GM21737 (cell line): Measurements from ENCODE around the gene DNAAF3.
"Not testable (repeated sequence)": the region's sequence is repeated elsewhere in the genome, so short reads cannot be mapped to it uniquely, and the experiment has no call there.

Experiments
- ATAC-seq: cut with Tn5 transposase; IDR thresholded peaks from one replicate; pipeline ENCODE4 v1.9.1; 2021; ENCODE audit warnings: mild to moderate bottlenecking, moderate library complexity; ENCODE audit not compliant: unreplicated experiment

The DNAAF3 gene

GRCh38 chr19:55166530-55167268, at the start of gene DNAAF3:
TSS of gene DNAAF3 (minus strand) at chr19:55166613. CDS start at chr19:55166413, 200 bp downstream.
- ATAC-seq = peak; percentile 79

GRCh38 chr19:55213547-55213946, 47.1 kb upstream of the DNAAF3 start:
- no peak for ATAC-seq

- ATAC-seq = no peak
Observed at GRCh38 chr19:55212447-55212846, 46.0 kb upstream of the DNAAF3 start.

- ATAC-seq = no peak
Observed at GRCh38 chr19:55209693-55210472, 43.5 kb upstream of the DNAAF3 start.

- ATAC-seq = no peak
Observed at GRCh38 chr19:55208880-55209692, 42.7 kb upstream of the DNAAF3 start, which contains the start of gene PTPRH. TSS of gene PTPRH (minus strand) at chr19:55209501. CDS start at chr19:55209433, 68 bp downstream.

GRCh38 chr19:55206664-55207500, 40.5 kb upstream of the DNAAF3 start:
- no peak for ATAC-seq

- not testable (repeated sequence) for ATAC-seq
Observed at GRCh38 chr19:55202199-55202598, 35.8 kb upstream of the DNAAF3 start.

GRCh38 chr19:55199620-55200204, 33.3 kb upstream of the DNAAF3 start:
- no peak for ATAC-seq

- no peak for ATAC-seq
Observed at GRCh38 chr19:55198651-55199050, 32.2 kb upstream of the DNAAF3 start.

- ATAC-seq = no peak
Observed at GRCh38 chr19:55197528-55197927, 31.1 kb upstream of the DNAAF3 start.

- ATAC-seq = no peak
Observed at GRCh38 chr19:55196803-55197202, 30.4 kb upstream of the DNAAF3 start.

GRCh38 chr19:55193481-55193880, 27.1 kb upstream of the DNAAF3 start:
- no peak for ATAC-seq

GRCh38 chr19:55189403-55189835, 23.0 kb upstream of the DNAAF3 start:
- ATAC-seq = no peak

- ATAC-seq = no peak
Observed at GRCh38 chr19:55188625-55189024, 22.2 kb upstream of the DNAAF3 start.

- no peak for ATAC-seq
Observed at GRCh38 chr19:55186080-55186479, 19.7 kb upstream of the DNAAF3 start.

GRCh38 chr19:55181740-55182139, 15.3 kb upstream of the DNAAF3 start:
- ATAC-seq = no peak

GRCh38 chr19:55179606-55180484, 13.4 kb upstream of the DNAAF3 start, which contains the start of gene SYT5:
TSS of gene SYT5 (minus strand) at chr19:55180289. CDS start at chr19:55179041, 1,248 bp downstream.
- no peak for ATAC-seq

- ATAC-seq = peak; percentile 68
Observed at GRCh38 chr19:55178781-55179599, 12.6 kb upstream of the DNAAF3 start.
